Panc1 (cell line): ENCODE measurements around the gene ARMCX6. TPM values are rescaled to one million over a fixed set of nuclear protein-coding genes. Genes with fewer than 3 reads are reported as not detected.
A peak's percentile ranks its signal among the peaks of the same experiment; 100 is the strongest.

ENCODE experiments used
- ATAC-seq: fragments of 200-7000 bp; cut with Tn5 transposase; 2 replicates; pipeline ENCODE4 v1.9.1; 2020; ENCODE audit warnings: mild to moderate bottlenecking, moderate library complexity
- Bru-seq: library from RNA; stranded (reverse); fragments of 400-500 nt; gene quantifications from one replicate; lab custom pipeline; 2021; lab: Mats Ljungman, UMichigan
- BruChase-seq, 2 experiments: library from RNA; stranded (reverse); fragments of 400-500 nt; gene quantifications; one replicate each; lab custom pipeline; 2021; lab: Mats Ljungman, UMichigan
- BruUV-seq: library from RNA; stranded (reverse); fragments of 400-500 nt; replicated peaks from 2 replicates; lab custom pipeline; 2021; lab: Mats Ljungman, UMichigan
- CTCF ChIA-PET: fragments of 300-600 bp; sonication (Branson Sonifier 250); formaldehyde crosslinking; loops from one replicate; lab custom pipeline; 2022; ENCODE audit warnings: antibody characterized with exemption; lab: Charles Lee
- POLR2A ChIA-PET: fragments of 300-600 bp; sonication (Branson Sonifier 250); formaldehyde crosslinking; loops from one replicate; lab custom pipeline; 2022; ENCODE audit warnings: antibody characterized with exemption; lab: Charles Lee
- DNase-seq: peaks from one replicate; pipeline ENCODE4 v3.0.0-alpha.2; 2010; ENCODE audit warnings: low read depth, low spot score
- H3K27ac ChIP-seq: 2 replicates; pipeline ENCODE4 v1.5.1; 2011; ENCODE audit warnings: mild to moderate bottlenecking, low read length, inconsistent platforms
- H3K27me3 ChIP-seq: fragments of 200-500 bp; sonication (Bioruptor generic); 2 replicates; pipeline ENCODE4 v1.6.0; 2014; ENCODE audit warnings: low read length, inconsistent platforms; ENCODE audit not compliant: control insufficient read depth, insufficient read depth
- H3K36me3 ChIP-seq: fragments of 200-500 bp; sonication (Bioruptor generic); 2 replicates; pipeline ENCODE4 v1.5.1; 2014; ENCODE audit warnings: inconsistent platforms, mild to moderate bottlenecking, low read length, moderate library complexity; ENCODE audit not compliant: control insufficient read depth, insufficient read depth
- H3K4me1 ChIP-seq: 2 replicates; pipeline ENCODE4 v1.5.1; 2011; ENCODE audit warnings: inconsistent platforms, mild to moderate bottlenecking, low read length, moderate library complexity; ENCODE audit not compliant: control insufficient read depth, insufficient read depth
- H3K4me3 ChIP-seq, 2 experiments: 2 replicates each; pipeline ENCODE4 v1.5.1; 2011 to 2012; ENCODE audit warnings: low read depth in 2 of 2, low read length in 2 of 2, mild to moderate bottlenecking in 2 of 2, inconsistent platforms in 1 of 2, moderate library complexity in 1 of 2
- H3K9me3 ChIP-seq: fragments of 200-500 bp; sonication (Bioruptor generic); 2 replicates; pipeline ENCODE4 v1.5.1; 2014; ENCODE audit warnings: low read depth, mild to moderate bottlenecking, inconsistent platforms, low read length, moderate library complexity; ENCODE audit not compliant: control insufficient read depth, insufficient read depth
- POLR2AphosphoS5 ChIP-seq: IDR thresholded peaks from 2 replicates; pipeline ENCODE4 v1.6.1; 2012; ENCODE audit warnings: mild to moderate bottlenecking, low read depth, low read length, moderate library complexity
- SIN3A ChIP-seq: IDR thresholded peaks from 2 replicates; pipeline ENCODE4 v1.6.1; 2012; ENCODE audit warnings: low read depth, mild to moderate bottlenecking, low read length, moderate library complexity, borderline replicate concordance; ENCODE audit not compliant: insufficient read depth
- TCF7L2 ChIP-seq: IDR thresholded peaks from 2 replicates; pipeline ENCODE4 v1.6.1; 2011; ENCODE audit warnings: mild to moderate bottlenecking, low read depth, low read length, inconsistent platforms
- in situ Hi-C: cut with HindIII; loops from 2 replicates; pipeline ENCODE4 v1.10.0; 2016; ENCODE audit warnings: low sequenced_read_pairs, low pct_unique_long_range_greater_than_20kb
- intact Hi-C: fragments of 100-400 bp; cut with micrococcal nuclease; formaldehyde crosslinking; loops from one replicate; pipeline ENCODE4 v1.10.0; 2022; ENCODE audit not compliant: unreplicated experiment
- long read RNA-seq: library from polyadenylated mRNA; unstranded; transcript quantifications from one replicate; pipeline ENCODE4 v2.0.0, GENCODE V29; 2021; ENCODE audit not compliant: unreplicated experiment
- polyA plus RNA-seq: library from polyadenylated mRNA; unstranded; fragments of >200 nt; gene quantifications from one replicate; pipeline ENCODE4 v1.2.1, GENCODE V29; 2012; ENCODE audit warnings: missing spikeins; ENCODE audit not compliant: insufficient read length
- total RNA-seq: library from RNA; stranded (reverse); gene quantifications from one replicate; pipeline ENCODE4 v1.2.1, GENCODE V29; 2021; ENCODE audit not compliant: unreplicated experiment
- TF ChIP-seq, protein P1 (sequence below): fragments of 450-650 bp; IDR thresholded peaks from 2 replicates; pipeline ENCODE4 v1.5.1; 2017; ENCODE audit warnings: mild to moderate bottlenecking
- TF ChIP-seq, protein P2 (sequence below), 2 experiments: IDR thresholded peaks; 2 replicates each; pipeline ENCODE4 v1.6.1; 2011 to 2012; ENCODE audit warnings: low read depth in 2 of 2, control low read depth in 1 of 2, low read length in 1 of 2, mild to moderate bottlenecking in 1 of 2, moderate library complexity in 1 of 2; ENCODE audit not compliant: insufficient read depth in 1 of 2

ARMCX6 gene
- total RNA-seq = 43.6 TPM
- polyA plus RNA-seq = 42.8 TPM
- percentile 58 among the genes with signal in this experiment for Bru-seq, nascent RNA
- percentile 75 among the genes with signal in this experiment for BruChase-seq, experiment 1, labeled RNA remaining after a 2-hour chase
- BruChase-seq, experiment 2, labeled RNA remaining after a 6-hour chase = percentile 77 among the genes with signal in this experiment
- long read RNA-seq, transcript ARMCX6-206 (4 exons, 846 nt) = minor isoform, 9 of 29 reads
- long read RNA-seq, transcript ARMCX6-201 (3 exons, 1,846 nt) = major isoform, 13 of 29 reads
- long read RNA-seq, partial matches to known transcripts = 1 of 29 reads
- long read RNA-seq, other reads (novel, unspliced or antisense) = 6 of 29 reads

DNA sequence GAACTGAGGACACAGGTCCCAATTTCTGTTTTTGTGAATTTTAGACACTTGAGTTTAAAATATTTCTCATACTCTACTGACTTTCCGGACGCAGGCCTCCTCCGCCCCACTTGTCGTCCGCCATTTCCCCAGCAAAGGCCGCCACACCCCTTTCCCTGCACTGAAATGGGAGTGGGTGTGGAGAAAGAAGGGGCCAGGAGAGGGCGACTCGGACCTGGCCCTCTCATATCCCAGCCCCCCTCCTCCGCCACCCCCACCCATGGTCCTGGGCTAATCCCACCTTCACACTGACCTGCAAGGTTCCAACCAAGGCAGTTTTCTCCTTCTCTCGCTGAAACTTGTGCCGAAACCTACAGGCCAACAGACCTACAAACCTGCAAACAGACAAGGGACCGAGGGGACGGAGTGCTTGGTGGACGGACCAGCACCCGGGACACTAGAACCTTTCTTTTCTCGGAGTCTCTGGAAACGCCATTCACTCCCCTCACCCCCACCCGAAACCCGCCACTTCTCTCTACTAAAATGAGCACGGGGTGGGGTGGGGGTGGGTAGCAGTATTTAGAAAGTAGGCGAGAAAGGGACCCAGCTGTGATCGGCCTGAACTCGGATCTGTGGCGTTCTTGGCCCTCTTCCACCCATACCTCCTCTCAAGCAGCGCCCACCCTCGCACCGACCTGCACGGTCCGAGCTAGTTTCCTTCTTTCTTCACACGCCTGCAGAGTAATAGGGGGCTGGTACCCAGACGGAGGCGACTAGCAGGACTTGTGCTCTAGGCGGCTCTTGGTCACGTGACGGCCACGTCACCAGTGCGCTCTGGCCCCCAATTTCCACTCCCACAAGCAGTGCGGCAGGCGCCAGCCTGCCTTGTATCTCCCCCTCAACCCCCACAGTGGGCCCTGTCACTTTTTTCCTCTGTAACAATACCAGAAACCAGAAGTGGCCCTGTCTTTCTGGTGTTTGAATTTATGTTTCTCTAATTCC, at the start of gene ARMCX6:
TSS of gene ARMCX6 (minus strand) at position 790 of the 981 bp plus-strand sequence. CDS start 1,380 bp downstream, outside the sequence.
- intact Hi-C loops (no loop called here), in situ Hi-C loops (no loop called here)
- TF ChIP-seq, protein P1, sequence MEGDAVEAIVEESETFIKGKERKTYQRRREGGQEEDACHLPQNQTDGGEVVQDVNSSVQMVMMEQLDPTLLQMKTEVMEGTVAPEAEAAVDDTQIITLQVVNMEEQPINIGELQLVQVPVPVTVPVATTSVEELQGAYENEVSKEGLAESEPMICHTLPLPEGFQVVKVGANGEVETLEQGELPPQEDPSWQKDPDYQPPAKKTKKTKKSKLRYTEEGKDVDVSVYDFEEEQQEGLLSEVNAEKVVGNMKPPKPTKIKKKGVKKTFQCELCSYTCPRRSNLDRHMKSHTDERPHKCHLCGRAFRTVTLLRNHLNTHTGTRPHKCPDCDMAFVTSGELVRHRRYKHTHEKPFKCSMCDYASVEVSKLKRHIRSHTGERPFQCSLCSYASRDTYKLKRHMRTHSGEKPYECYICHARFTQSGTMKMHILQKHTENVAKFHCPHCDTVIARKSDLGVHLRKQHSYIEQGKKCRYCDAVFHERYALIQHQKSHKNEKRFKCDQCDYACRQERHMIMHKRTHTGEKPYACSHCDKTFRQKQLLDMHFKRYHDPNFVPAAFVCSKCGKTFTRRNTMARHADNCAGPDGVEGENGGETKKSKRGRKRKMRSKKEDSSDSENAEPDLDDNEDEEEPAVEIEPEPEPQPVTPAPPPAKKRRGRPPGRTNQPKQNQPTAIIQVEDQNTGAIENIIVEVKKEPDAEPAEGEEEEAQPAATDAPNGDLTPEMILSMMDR = peak; percentile 79
- TF ChIP-seq SIN3A (no peak), POLR2AphosphoS5 (no peak), TCF7L2 (no peak)
- TF ChIP-seq, protein P2, sequence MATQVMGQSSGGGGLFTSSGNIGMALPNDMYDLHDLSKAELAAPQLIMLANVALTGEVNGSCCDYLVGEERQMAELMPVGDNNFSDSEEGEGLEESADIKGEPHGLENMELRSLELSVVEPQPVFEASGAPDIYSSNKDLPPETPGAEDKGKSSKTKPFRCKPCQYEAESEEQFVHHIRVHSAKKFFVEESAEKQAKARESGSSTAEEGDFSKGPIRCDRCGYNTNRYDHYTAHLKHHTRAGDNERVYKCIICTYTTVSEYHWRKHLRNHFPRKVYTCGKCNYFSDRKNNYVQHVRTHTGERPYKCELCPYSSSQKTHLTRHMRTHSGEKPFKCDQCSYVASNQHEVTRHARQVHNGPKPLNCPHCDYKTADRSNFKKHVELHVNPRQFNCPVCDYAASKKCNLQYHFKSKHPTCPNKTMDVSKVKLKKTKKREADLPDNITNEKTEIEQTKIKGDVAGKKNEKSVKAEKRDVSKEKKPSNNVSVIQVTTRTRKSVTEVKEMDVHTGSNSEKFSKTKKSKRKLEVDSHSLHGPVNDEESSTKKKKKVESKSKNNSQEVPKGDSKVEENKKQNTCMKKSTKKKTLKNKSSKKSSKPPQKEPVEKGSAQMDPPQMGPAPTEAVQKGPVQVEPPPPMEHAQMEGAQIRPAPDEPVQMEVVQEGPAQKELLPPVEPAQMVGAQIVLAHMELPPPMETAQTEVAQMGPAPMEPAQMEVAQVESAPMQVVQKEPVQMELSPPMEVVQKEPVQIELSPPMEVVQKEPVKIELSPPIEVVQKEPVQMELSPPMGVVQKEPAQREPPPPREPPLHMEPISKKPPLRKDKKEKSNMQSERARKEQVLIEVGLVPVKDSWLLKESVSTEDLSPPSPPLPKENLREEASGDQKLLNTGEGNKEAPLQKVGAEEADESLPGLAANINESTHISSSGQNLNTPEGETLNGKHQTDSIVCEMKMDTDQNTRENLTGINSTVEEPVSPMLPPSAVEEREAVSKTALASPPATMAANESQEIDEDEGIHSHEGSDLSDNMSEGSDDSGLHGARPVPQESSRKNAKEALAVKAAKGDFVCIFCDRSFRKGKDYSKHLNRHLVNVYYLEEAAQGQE (IDR thresholded peaks at IDR 0.05; ENCODE audit: insufficient read depth in 1 of 2, low read depth in 2 of 2, low read length in 1 of 2) = no peak
- peak; percentile 95 for ATAC-seq
- Histone ChIP-seq H3K4me1 (peaks cover 6% of the 10 kb centered on the region), H3K27ac (peak within 1 kb of the TSS; percentile 80), H3K27me3 (no peaks in the 10 kb centered on the region), H3K4me3 (peak within 1 kb of the TSS; percentile 65 to 78), H3K36me3 (no peaks in the 10 kb centered on the region), H3K9me3 (no peaks in the 10 kb centered on the region)
- ChIA-PET CTCF (interaction anchor here (0.9 kb wide), 1 partner anchor 227 kb away, joined by 3 read pairs; the partner anchor contains the start of gene RPL36A), POLR2A (no interaction called here)
- BruUV-seq = no TSS peak
- peak; percentile 36 for DNase-seq

DNA sequence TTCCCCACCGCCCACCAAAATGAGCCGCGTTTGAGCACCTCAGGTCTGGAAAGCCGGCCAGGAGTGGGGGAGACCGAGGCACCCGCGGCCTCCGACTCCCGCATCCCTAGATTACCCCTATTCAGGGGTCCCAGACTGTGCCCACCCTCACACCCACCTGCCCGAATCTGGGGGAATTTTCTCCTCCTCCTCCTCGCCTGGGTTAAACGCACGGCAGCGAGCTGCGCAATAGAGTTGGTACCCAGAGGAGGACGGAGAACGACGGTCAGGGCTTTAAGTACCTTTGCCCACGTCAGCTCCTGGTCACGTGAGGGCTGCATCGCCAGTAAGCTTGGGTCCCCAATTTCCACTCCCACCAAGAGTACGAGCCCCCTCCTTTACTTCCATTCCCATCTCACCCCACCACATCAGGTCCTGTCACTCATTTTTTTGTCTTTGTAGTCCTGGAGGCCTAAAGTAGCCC, 41.8 kb upstream of the ARMCX6 start, which contains the start of gene ARMCX2:
TSS of gene ARMCX2 (minus strand) at position 250 of the 463 bp plus-strand sequence. CDS start 2,262 bp downstream, outside the sequence.
- no TSS peak for BruUV-seq
- CTCF ChIA-PET = no interaction called here
- no peak for ATAC-seq

More for the DNA sequence above, 41.8 kb upstream of the ARMCX6 start, which contains the start of gene ARMCX2:
- Histone ChIP-seq H3K27me3 (peaks cover 10% of the 10 kb centered on the region; the same call in 1 of the 2 replicates), H3K36me3 (no peaks in the 10 kb centered on the region), H3K27ac (peak within 1 kb of the TSS; percentile 54; the same call in 1 of the 2 replicates), H3K4me1 (no peaks in the 10 kb centered on the region), H3K9me3 (no peaks in the 10 kb centered on the region), H3K4me3 (peak within 1 kb of the TSS; percentile 56 to 86)
- in situ Hi-C loops (no loop called here), intact Hi-C loops (no loop called here)
- DNase-seq = no peak
- TF ChIP-seq, protein P2 (IDR thresholded peaks at IDR 0.05; ENCODE audit: insufficient read depth in 1 of 2, low read depth in 2 of 2, low read length in 1 of 2) = no peak
- TF ChIP-seq, protein P1 = no peak
- TF ChIP-seq SIN3A (no peak), TCF7L2 (no peak), POLR2AphosphoS5 (no peak)
- POLR2A ChIA-PET = no interaction called here
